Spleen (tissue), 7 donors: Measurements from ENCODE around the gene RNF180.

ENCODE experiments used
- POLR2A ChIP-seq, 3 donors: fragments of 450-650 bp; IDR thresholded peaks; one replicate each; pipeline ENCODE4 v1.5.1; 2017; ENCODE audit warnings: antibody characterized with exemption in 3 of 3, mild to moderate bottlenecking in 1 of 3
- TF ChIP-seq, protein P1 (sequence below), 11 experiments: fragments of 200-600 bp in 7 of 11; fragments of 450-650 bp in 4 of 11; sonication (generic) in 4 of 11; IDR thresholded peaks in 8 of 11; conservative IDR thresholded peaks in 3 of 11; 1 replicate in 7 of 11; 2 replicates in 4 of 11; pipeline versions ENCODE4 v1.4.0 to v1.8.0; 2016 to 2021; ENCODE audit warnings: antibody characterized with exemption in 11 of 11, inconsistent platforms in 4 of 11, mild to moderate bottlenecking in 1 of 11
- donor health status: DM: no; HTN: no; CAD: no; lungs with moderate emphysema.
- donor health status: DM: no; HTN: no; CAD: no.
- donor health status: DM: no; HTN: no; CAD: no.

DNA sequence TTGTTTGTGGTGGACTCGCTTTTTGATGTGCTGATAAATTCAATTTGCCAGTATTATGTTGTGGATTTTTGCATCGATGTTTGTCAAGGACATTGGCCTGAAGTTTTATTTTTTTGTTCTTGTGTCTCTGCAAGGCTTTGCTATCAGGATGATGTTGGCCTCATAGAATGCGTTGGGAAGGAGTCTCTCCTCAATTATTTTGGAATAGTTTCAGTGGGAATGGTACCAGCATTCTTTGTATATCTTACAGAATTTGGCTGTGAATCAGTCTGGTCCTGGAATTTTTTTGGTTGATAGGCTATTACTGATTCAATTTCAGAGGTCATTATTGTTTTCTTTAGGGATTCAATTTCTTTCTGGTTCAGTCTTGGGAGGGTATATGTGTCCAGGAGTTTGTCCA is 198.8 kb downstream of the RNF180 start:
- TF ChIP-seq, protein P1, sequence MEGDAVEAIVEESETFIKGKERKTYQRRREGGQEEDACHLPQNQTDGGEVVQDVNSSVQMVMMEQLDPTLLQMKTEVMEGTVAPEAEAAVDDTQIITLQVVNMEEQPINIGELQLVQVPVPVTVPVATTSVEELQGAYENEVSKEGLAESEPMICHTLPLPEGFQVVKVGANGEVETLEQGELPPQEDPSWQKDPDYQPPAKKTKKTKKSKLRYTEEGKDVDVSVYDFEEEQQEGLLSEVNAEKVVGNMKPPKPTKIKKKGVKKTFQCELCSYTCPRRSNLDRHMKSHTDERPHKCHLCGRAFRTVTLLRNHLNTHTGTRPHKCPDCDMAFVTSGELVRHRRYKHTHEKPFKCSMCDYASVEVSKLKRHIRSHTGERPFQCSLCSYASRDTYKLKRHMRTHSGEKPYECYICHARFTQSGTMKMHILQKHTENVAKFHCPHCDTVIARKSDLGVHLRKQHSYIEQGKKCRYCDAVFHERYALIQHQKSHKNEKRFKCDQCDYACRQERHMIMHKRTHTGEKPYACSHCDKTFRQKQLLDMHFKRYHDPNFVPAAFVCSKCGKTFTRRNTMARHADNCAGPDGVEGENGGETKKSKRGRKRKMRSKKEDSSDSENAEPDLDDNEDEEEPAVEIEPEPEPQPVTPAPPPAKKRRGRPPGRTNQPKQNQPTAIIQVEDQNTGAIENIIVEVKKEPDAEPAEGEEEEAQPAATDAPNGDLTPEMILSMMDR (IDR thresholded peaks at IDR 0.05 in 8 of 11, conservative IDR thresholded peaks at IDR 0.05 in 3 of 11): no peak
- TF ChIP-seq POLR2A (IDR thresholded peaks at IDR 0.05): no peak
